Muscle of leg (tissue), 11 donors: ENCODE data around the gene SETD6. TPM values are rescaled to one million over a fixed set of nuclear protein-coding genes. Genes with fewer than 3 reads are reported as not detected.

ENCODE experiments used
- DNase-seq: peaks from one replicate; pipeline ENCODE4 v3.0.0; 2013
- H3K27ac ChIP-seq: one replicate; pipeline ENCODE4 v1.5.1; 2013; ENCODE audit warnings: mild to moderate bottlenecking, low read length, control low read depth
- H3K27me3 ChIP-seq: one replicate; pipeline ENCODE4 v1.6.1; 2013; ENCODE audit warnings: low read length; ENCODE audit not compliant: control insufficient read depth, insufficient read depth
- H3K36me3 ChIP-seq: one replicate; pipeline ENCODE4 v1.6.1; 2013; ENCODE audit warnings: low read length; ENCODE audit not compliant: control insufficient read depth, insufficient read depth
- H3K4me1 ChIP-seq: one replicate; pipeline ENCODE4 v1.6.1; 2013; ENCODE audit warnings: low read length; ENCODE audit not compliant: control insufficient read depth, insufficient read depth
- H3K4me3 ChIP-seq: one replicate; pipeline ENCODE4 v1.5.1; 2013; ENCODE audit warnings: low read length, control low read depth
- H3K9me3 ChIP-seq: replicated peaks from 2 replicates; pipeline ENCODE4 v1.6.1; 2013; ENCODE audit warnings: low read depth, low read length; ENCODE audit not compliant: control insufficient read depth
- WGBS: methylation state at CpG from one replicate; pipeline ENCODE4 v1.1.5; 2013; ENCODE audit warnings: missing lambda C conversion rate; ENCODE audit not compliant: insufficient coverage; 5-methylcytosine and 5-hydroxymethylcytosine counted together
- polyA plus RNA-seq, 8 donors: library from polyadenylated mRNA; unstranded; fragments of 120-200 nt; gene quantifications; one replicate each; pipeline versions ENCODE4 v1.2.1 to v1.2.3, GENCODE V29; 2013; ENCODE audit warnings: inconsistent platforms in 1 of 8, low replicate concordance in 1 of 8; ENCODE audit not compliant: insufficient read length in 8 of 8, insufficient read depth in 1 of 8
- total RNA-seq: library from RNA; stranded (reverse); fragments of 120-200 nt; gene quantifications from one replicate; pipeline ENCODE4 v1.2.4, GENCODE V29; 2013

SETD6 gene
- total and polyA plus RNA-seq, 9 donors, result 11.5 to 21.0 (median 14.8) TPM

GRCh38 chr16:58492735-58493134 lies 22.6 kb upstream of the SETD6 start:
- Histone ChIP-seq H3K27ac (no peak overlapping the region), H3K4me3 (no peak overlapping the region), H3K4me1 (peaks cover 19% of the 10 kb centered on the region), H3K9me3 (no peaks in the 10 kb centered on the region), H3K27me3 (no peaks in the 10 kb centered on the region), H3K36me3 (no peaks in the 10 kb centered on the region)
- 25% methylated on average over 5 of the region's 5 CpGs for WGBS
- DNase-seq, result no peak

DNA sequence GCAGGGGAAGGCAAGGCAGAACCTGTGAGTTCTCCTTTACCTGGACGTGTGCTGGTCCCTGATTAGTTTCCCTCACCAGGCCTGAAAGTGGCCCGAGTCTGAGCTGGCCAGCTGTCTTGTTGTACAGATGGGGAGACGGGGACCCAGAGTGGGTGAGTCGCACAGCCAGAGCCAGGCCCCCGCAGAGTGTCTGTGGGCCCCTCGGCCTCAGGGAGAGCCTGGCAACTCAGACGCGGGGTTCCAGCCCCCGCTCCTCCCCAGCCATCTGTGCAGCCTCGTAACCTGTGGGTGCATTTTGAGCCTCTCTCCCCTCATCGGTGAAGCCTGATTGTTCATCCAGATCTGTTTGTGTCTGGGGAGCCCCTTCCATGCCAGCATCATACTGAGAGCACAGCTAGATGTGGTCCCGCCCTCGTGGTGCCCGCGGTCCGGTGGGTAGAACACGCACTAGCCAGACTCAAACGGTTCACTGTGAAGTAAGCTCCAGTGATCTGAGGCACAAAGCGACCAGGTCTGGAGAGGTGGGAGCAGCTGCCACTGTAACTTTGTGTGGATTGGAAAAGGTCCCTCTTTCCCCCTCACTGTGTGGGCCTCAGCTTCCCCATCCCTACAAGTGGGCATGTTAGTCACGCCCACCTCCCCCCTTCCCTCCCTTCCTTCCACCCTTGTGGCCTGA lies 21.4 kb upstream of the SETD6 start:
- H3K4me3 ChIP-seq, result no peak overlapping the region
- no peaks in the 10 kb centered on the region for H3K27me3 ChIP-seq
- no peak for DNase-seq
- H3K9me3 ChIP-seq, result no peaks in the 10 kb centered on the region
- peak overlapping the region; percentile 89 for H3K27ac ChIP-seq
- peaks cover 17% of the 10 kb centered on the region for H3K4me1 ChIP-seq
- no peaks in the 10 kb centered on the region for H3K36me3 ChIP-seq
- WGBS, result 64% methylated on average over 14 of the region's 20 CpGs

GRCh38 chr16:58494981-58495520 lies 20.3 kb upstream of the SETD6 start:
- DNase-seq, result peak; percentile 99
- Histone ChIP-seq H3K9me3 (no peaks in the 10 kb centered on the region), H3K36me3 (no peaks in the 10 kb centered on the region), H3K4me1 (peaks cover 25% of the 10 kb centered on the region), H3K27me3 (peaks cover 6% of the 10 kb centered on the region), H3K4me3 (no peak overlapping the region), H3K27ac (peak overlapping the region; percentile 92)
- 0% methylated on average over 8 of the region's 8 CpGs for WGBS

- Histone ChIP-seq H3K36me3 (no peaks in the 10 kb centered on the region), H3K27ac (peak overlapping the region; percentile 92), H3K27me3 (peaks cover 12% of the 10 kb centered on the region), H3K9me3 (no peaks in the 10 kb centered on the region), H3K4me3 (no peak overlapping the region), H3K4me1 (peaks cover 32% of the 10 kb centered on the region)
- DNase-seq, result peak; percentile 54
- WGBS, result 50% methylated on average over 24 of the region's 24 CpGs
These were observed 19.6 kb upstream of the SETD6 start for GRCh38 chr16:58495521-58496331.

GRCh38 chr16:58497468-58497867 lies 17.8 kb upstream of the SETD6 start:
- Histone ChIP-seq H3K4me1 (peaks cover 46% of the 10 kb centered on the region), H3K9me3 (no peaks in the 10 kb centered on the region), H3K27ac (no peak overlapping the region), H3K27me3 (peaks cover 26% of the 10 kb centered on the region), H3K4me3 (no peak overlapping the region), H3K36me3 (no peaks in the 10 kb centered on the region)
- 57% methylated on average over 1 of the region's 2 CpGs for WGBS
- DNase-seq, result no peak

DNA sequence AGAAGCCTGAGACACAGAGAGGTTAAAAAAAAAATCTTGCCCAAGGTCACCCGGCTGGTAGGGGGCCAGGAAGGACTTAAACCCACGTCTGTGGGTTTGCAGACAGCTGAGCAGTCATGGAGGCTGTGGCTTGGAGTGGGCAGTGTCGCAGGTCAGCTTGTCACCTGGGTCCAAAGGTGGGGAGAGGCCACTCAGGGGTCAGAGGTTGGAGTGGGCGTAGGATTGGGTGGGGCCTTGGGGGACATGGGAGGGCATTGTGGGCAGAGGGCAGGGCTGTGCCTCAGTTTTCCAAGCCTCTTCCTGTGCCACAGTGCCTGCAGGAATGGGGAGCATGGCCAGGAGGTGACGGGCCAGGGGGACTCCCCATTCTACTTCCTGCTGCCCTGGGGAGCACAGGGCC lies 17.4 kb upstream of the SETD6 start:
- 58% methylated on average over 4 of the region's 5 CpGs for WGBS
- H3K27me3 ChIP-seq, result peaks cover 29% of the 10 kb centered on the region
- H3K4me3 ChIP-seq, result no peak overlapping the region
- H3K27ac ChIP-seq, result no peak overlapping the region
- H3K36me3 ChIP-seq, result no peaks in the 10 kb centered on the region
- DNase-seq, result no peak
- no peaks in the 10 kb centered on the region for H3K9me3 ChIP-seq
- H3K4me1 ChIP-seq, result peaks cover 46% of the 10 kb centered on the region

GRCh38 chr16:58498341-58499091 lies 16.8 kb upstream of the SETD6 start:
- Histone ChIP-seq H3K36me3 (peaks cover 1% of the 10 kb centered on the region), H3K9me3 (no peaks in the 10 kb centered on the region), H3K4me1 (peaks cover 46% of the 10 kb centered on the region), H3K27me3 (peaks cover 30% of the 10 kb centered on the region), H3K27ac (no peak overlapping the region), H3K4me3 (no peak overlapping the region)
- DNase-seq, result no peak
- 70% methylated on average over 9 of the region's 9 CpGs for WGBS

DNA sequence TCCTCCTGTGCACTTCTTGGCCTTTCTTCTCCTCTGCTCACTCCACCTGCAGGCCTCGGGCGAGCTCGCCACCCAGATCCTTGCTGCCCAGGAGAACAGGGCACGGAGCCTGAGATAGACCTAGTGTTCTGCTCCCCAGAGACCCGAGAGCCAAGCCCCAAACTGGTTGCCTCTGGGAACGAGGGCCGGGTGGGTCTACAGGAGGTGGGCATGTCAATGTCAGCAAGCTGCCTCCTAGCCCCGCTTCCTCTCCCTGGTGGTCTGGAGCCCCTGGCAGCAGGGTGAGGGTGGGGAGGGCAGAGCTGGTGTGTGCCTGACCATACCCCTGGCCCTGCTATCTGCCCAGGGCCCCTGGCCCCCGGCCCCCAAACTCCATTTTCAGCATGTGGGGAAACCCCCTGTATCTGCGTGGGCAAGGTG lies 16.2 kb upstream of the SETD6 start:
- Histone ChIP-seq H3K27me3 (peaks cover 30% of the 10 kb centered on the region), H3K9me3 (no peaks in the 10 kb centered on the region), H3K4me3 (no peak overlapping the region), H3K4me1 (peaks cover 46% of the 10 kb centered on the region), H3K27ac (no peak overlapping the region), H3K36me3 (peaks cover 5% of the 10 kb centered on the region)
- no peak for DNase-seq
- WGBS, result 75% methylated on average over 10 of the region's 10 CpGs

GRCh38 chr16:58499615-58500351 lies 15.5 kb upstream of the SETD6 start, which contains the start of gene NDRG4:
Gene NDRG4 (plus strand): TSS chr16:58500143. CDS start chr16:58500249, 106 bp downstream.
- no peak within 1 kb of the TSS for H3K27ac ChIP-seq
- no peaks in the 10 kb centered on the region for H3K9me3 ChIP-seq
- peak; percentile 94 for DNase-seq
- peaks cover 30% of the 10 kb centered on the region for H3K27me3 ChIP-seq
- peak within 1 kb of the TSS; percentile 46 for H3K4me3 ChIP-seq
- H3K4me1 ChIP-seq, result peaks cover 42% of the 10 kb centered on the region
- H3K36me3 ChIP-seq, result peaks cover 9% of the 10 kb centered on the region
- 17% methylated on average over 14 of the region's 24 CpGs for WGBS
